Smooth muscle cell of the brain vasculature (primary cell): ENCODE data around the gene DSCAM.
"Not testable (repeated sequence)": the region's sequence is repeated elsewhere in the genome, so short reads cannot be mapped to it uniquely, and the experiment has no call there.

Experiments
- DNase-seq: peaks from one replicate; pipeline ENCODE4 v3.0.0-alpha.2; 2012; ENCODE audit warnings: low read depth, low spot score

The DSCAM gene

GRCh38 chr21:40053007-40053406 is 794.0 kb downstream of the DSCAM start:
- DNase-seq = no peak

- DNase-seq = no peak
These were observed 794.7 kb downstream of the DSCAM start for GRCh38 chr21:40052276-40052675.

GRCh38 chr21:40051801-40052200 is 795.2 kb downstream of the DSCAM start:
- no peak for DNase-seq

- DNase-seq = no peak
These were observed 797.0 kb downstream of the DSCAM start for GRCh38 chr21:40049931-40050290.

- no peak for DNase-seq
These were observed 797.7 kb downstream of the DSCAM start for GRCh38 chr21:40049031-40049930.

GRCh38 chr21:40047993-40048730 is 798.8 kb downstream of the DSCAM start:
- DNase-seq = no peak

- no peak for DNase-seq
These were observed 799.7 kb downstream of the DSCAM start for GRCh38 chr21:40047211-40047610.

GRCh38 chr21:40043866-40044265 is 803.1 kb downstream of the DSCAM start:
- DNase-seq = no peak

- DNase-seq = no peak
These were observed 803.5 kb downstream of the DSCAM start for GRCh38 chr21:40043423-40043822.

- DNase-seq = no peak
These were observed 805.5 kb downstream of the DSCAM start for GRCh38 chr21:40041446-40041845.

GRCh38 chr21:40033156-40033782 is 813.7 kb downstream of the DSCAM start:
- DNase-seq = not testable (repeated sequence)

- DNase-seq = no peak
These were observed 817.1 kb downstream of the DSCAM start for GRCh38 chr21:40029888-40030287.

GRCh38 chr21:40028393-40028792 is 818.6 kb downstream of the DSCAM start:
- not testable (repeated sequence) for DNase-seq

GRCh38 chr21:40021558-40022351 is 825.2 kb downstream of the DSCAM start:
- no peak for DNase-seq

- no peak for DNase-seq
These were observed 826.3 kb downstream of the DSCAM start for GRCh38 chr21:40020651-40021050.

GRCh38 chr21:40018871-40019475 is 828.0 kb downstream of the DSCAM start:
- DNase-seq = no peak

- DNase-seq = no peak
These were observed 830.3 kb downstream of the DSCAM start for GRCh38 chr21:40016667-40017066.

- DNase-seq = no peak
These were observed 830.7 kb downstream of the DSCAM start for GRCh38 chr21:40016234-40016633.

- DNase-seq = no peak
These were observed 831.1 kb downstream of the DSCAM start for GRCh38 chr21:40015818-40016217.

- DNase-seq = no peak
These were observed 832.6 kb downstream of the DSCAM start for GRCh38 chr21:40014394-40014793.
